Prostate gland (tissue), 2 donors: ENCODE data around the gene HRCT1.

ENCODE experiments used
- CTCF ChIP-seq, 4 experiments: fragments of 200-600 bp in 2 of 4; fragments of 450-650 bp in 2 of 4; sonication (generic) in 2 of 4; IDR thresholded peaks; 1 replicate in 3 of 4; 2 replicates in 1 of 4; pipeline ENCODE4 v1.5.1; 2016 to 2019; ENCODE audit warnings: antibody characterized with exemption in 4 of 4, mild to moderate bottlenecking in 2 of 4, moderate library complexity in 2 of 4
- POLR2A ChIP-seq: fragments of 450-650 bp; IDR thresholded peaks from one replicate; pipeline ENCODE4 v1.6.1; 2016; ENCODE audit warnings: antibody characterized with exemption, mild to moderate bottlenecking

GRCh38 chr9:35912791-35913400 lies 6.9 kb downstream of the HRCT1 start:
- TF ChIP-seq CTCF (IDR thresholded peaks at IDR 0.05), result no peak
- TF ChIP-seq POLR2A, result no peak
